ENCODE measurements around the gene MRPL14.

GRCh38 chr6:44093066-44093465 lies 34.2 kb downstream of the MRPL14 start:
- TF ChIP-seq CTCF (optimal IDR thresholded peaks at IDR 0.05 in 1 of 3, IDR thresholded peaks at IDR 0.05 in 1 of 3, conservative IDR thresholded peaks at IDR 0.05 in 1 of 3; ENCODE audit: extremely low read depth in 1 of 3, insufficient read depth in 2 of 3, low read length in 3 of 3) (no peak), EZH2 (IDR thresholded peaks at IDR 0.05; ENCODE audit: low read length) (no peak)
